Activated B cell treated with CpG ODN at 0.5 μM for 24 hours (primary cell): ENCODE data around the gene TBL1X. TPM values are rescaled to one million over a fixed set of nuclear protein-coding genes. Genes with fewer than 3 reads are reported as not detected.

Source experiments
- ATAC-seq: fragments of 200-7000 bp; cut with Tn5 transposase; one replicate; pipeline ENCODE4 v1.10.0; 2021; ENCODE audit warnings: low read depth, mild to moderate bottlenecking, moderate library complexity
- CTCF ChIA-PET: fragments of 350-600 bp; sonication (Branson Sonifier 250); formaldehyde crosslinking; loops from one replicate; lab custom pipeline; 2021; ENCODE audit warnings: antibody characterized with exemption; lab: Charles Lee
- POLR2A ChIA-PET: fragments of 350-600 bp; sonication (Branson Sonifier 250); formaldehyde crosslinking; loops from one replicate; lab custom pipeline; 2021; ENCODE audit warnings: antibody characterized with exemption; lab: Charles Lee
- DNase-seq: peaks from one replicate; pipeline ENCODE4 v3.0.0; 2022
- H3K27ac Mint-ChIP-seq: one replicate; pipeline ENCODE4 v1.8.0; 2020; ENCODE audit warnings: mixed read lengths
- H3K27me3 Mint-ChIP-seq: one replicate; pipeline ENCODE4 v1.8.0; 2021; ENCODE audit warnings: mixed read lengths
- H3K36me3 Mint-ChIP-seq: one replicate; pipeline ENCODE4 v1.8.0; 2021; ENCODE audit warnings: low read depth, mixed read lengths
- H3K4me1 Mint-ChIP-seq: one replicate; pipeline ENCODE4 v1.8.0; 2021; ENCODE audit warnings: mixed read lengths
- H3K4me3 Mint-ChIP-seq: one replicate; pipeline ENCODE4 v1.8.0; 2020; ENCODE audit warnings: mild to moderate bottlenecking, mixed read lengths
- H3K9me3 Mint-ChIP-seq: one replicate; pipeline ENCODE4 v1.8.0; 2020; ENCODE audit warnings: mixed read lengths
- intact Hi-C: fragments of 100-400 bp; cut with micrococcal nuclease; formaldehyde crosslinking; loops from one replicate; pipeline ENCODE4 v1.15.1; 2024
- total RNA-seq: library from RNA; stranded (reverse); gene quantifications from 2 replicates; pipeline ENCODE4 v1.2.3, GENCODE V29; 2022
- TF ChIP-seq, protein P1 (sequence below): fragments of 200-600 bp; IDR thresholded peaks from one replicate; pipeline ENCODE4 v1.8.0; 2022; ENCODE audit warnings: antibody characterized with exemption, mild to moderate bottlenecking

TBL1X gene
- total RNA-seq, 1 donor from 2014 or later: 38.5 TPM

GRCh38 chrX:9646471-9647224 lies 181.8 kb downstream of the TBL1X start:
- ATAC-seq: no peak
- intact Hi-C loops: no loop called here
- ChIA-PET POLR2A (no interaction called here), CTCF (no interaction called here)
- Mint-ChIP-seq H3K36me3 (peaks cover 7% of the 10 kb centered on the region), H3K27me3 (no peaks in the 10 kb centered on the region), H3K27ac (no peak overlapping the region), H3K9me3 (no peaks in the 10 kb centered on the region), H3K4me3 (no peak overlapping the region), H3K4me1 (peaks cover 30% of the 10 kb centered on the region)
- TF ChIP-seq, protein P1, sequence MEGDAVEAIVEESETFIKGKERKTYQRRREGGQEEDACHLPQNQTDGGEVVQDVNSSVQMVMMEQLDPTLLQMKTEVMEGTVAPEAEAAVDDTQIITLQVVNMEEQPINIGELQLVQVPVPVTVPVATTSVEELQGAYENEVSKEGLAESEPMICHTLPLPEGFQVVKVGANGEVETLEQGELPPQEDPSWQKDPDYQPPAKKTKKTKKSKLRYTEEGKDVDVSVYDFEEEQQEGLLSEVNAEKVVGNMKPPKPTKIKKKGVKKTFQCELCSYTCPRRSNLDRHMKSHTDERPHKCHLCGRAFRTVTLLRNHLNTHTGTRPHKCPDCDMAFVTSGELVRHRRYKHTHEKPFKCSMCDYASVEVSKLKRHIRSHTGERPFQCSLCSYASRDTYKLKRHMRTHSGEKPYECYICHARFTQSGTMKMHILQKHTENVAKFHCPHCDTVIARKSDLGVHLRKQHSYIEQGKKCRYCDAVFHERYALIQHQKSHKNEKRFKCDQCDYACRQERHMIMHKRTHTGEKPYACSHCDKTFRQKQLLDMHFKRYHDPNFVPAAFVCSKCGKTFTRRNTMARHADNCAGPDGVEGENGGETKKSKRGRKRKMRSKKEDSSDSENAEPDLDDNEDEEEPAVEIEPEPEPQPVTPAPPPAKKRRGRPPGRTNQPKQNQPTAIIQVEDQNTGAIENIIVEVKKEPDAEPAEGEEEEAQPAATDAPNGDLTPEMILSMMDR: no peak
- DNase-seq: no peak

DNA sequence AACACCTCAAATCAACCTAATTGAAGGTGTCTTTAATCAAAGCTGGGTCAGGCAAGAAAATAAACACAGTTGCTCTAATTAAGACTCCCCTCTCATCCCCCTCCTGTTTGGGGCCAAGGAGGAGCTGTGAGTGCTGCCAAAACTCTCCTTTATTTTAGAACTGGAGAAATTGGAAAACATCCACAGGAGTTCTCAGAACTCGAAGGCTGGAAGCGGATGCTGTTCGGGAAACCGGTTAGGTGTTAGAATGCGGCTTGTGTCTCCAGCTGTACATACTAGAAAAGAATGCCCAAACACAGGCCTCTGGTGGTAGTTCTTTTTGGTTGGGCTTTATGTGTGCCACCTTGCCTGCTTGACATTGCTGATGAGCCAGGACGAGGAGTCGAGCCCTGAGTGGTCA lies 182.6 kb downstream of the TBL1X start:
- intact Hi-C loops: no loop called here
- no peak for ATAC-seq
- peaks cover 7% of the 10 kb centered on the region for H3K36me3 Mint-ChIP-seq
- CTCF ChIA-PET: no interaction called here
- POLR2A ChIA-PET: interaction anchor here (0.5 kb wide), 1 partner anchor 306 kb away, joined by 4 read pairs; no protein-coding TSS in a partner anchor
- DNase-seq: no peak
- no peak overlapping the region for H3K27ac Mint-ChIP-seq
- no peak overlapping the region for H3K4me3 Mint-ChIP-seq
- H3K4me1 Mint-ChIP-seq: peaks cover 24% of the 10 kb centered on the region
- H3K9me3 Mint-ChIP-seq: no peaks in the 10 kb centered on the region
- TF ChIP-seq, protein P1: no peak
- no peaks in the 10 kb centered on the region for H3K27me3 Mint-ChIP-seq

DNA sequence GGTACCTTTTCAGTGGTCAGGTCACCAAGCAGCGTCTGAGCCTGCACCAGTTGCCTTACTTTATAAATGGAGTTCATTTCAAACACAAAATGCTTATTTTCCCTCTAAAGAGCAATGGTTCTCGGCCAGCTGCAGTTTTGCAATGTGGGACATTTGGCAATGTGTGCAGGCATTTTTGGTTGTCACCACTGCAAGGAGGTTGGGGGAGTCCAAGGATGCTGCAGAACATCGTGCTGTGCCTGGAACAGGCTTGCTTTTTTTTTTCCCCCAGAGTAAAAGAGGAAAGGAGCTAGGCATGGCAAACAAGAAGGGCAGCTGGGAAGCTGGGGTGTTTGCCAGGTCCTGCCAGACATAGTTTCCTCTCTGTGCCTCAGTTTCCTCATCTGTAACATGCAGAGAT lies 185.2 kb downstream of the TBL1X start:
- Mint-ChIP-seq H3K36me3 (peaks cover 20% of the 10 kb centered on the region), H3K9me3 (no peaks in the 10 kb centered on the region), H3K4me1 (peaks cover 6% of the 10 kb centered on the region), H3K27ac (no peak overlapping the region), H3K4me3 (no peak overlapping the region), H3K27me3 (no peaks in the 10 kb centered on the region)
- intact Hi-C loops: no loop called here
- TF ChIP-seq, protein P1: no peak
- ChIA-PET POLR2A (no interaction called here), CTCF (no interaction called here)
- ATAC-seq: no peak
- no peak for DNase-seq

DNA sequence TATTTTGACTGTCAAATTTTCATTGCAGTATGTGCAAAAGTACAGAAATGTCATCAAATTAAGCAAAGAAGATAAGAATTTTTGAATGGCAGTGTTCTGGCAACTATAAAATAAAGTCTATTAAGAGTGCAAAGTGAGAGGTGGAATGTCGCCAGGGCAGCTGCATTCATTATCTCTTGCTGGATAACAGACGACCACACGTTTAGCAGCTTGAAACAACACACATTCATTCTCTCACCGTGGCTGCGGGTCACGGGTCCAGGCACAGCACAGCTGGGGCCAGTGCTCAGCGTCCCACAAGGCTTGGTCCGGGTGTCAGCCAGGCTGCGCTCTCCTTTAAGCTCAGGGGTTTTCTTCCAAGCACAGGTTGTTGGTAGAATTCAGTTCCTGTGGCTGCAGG lies 186.9 kb downstream of the TBL1X start:
- intact Hi-C loops: no loop called here
- ATAC-seq: no peak

DNA sequence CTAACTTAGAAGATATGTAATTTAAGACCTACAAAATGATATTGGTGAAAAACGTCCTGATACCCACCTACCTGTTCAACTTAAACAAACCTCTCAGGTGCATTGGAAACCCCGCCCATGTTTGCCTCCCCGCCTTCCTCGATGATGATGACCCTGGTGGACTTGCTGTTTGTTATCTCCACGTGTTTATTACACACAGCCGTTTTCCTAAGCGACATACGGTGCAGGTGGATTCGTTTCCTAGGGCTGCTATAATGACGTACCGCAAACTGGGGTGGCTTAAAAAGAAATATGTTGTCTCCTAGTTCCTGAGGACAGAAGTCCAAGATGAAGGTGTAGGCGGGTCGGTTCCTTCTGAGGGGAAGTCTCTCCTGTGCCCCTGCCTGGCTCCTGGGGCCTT lies 190.1 kb downstream of the TBL1X start:
- ATAC-seq (no peak), DNase-seq (no peak)
- peaks cover 3% of the 10 kb centered on the region for H3K9me3 Mint-ChIP-seq
- no peaks in the 10 kb centered on the region for H3K27me3 Mint-ChIP-seq
- intact Hi-C loops: loop anchor here (5.0 kb wide), 1 partner anchor 313 kb away; no protein-coding TSS in a partner anchor
- POLR2A ChIA-PET: no interaction called here
- CTCF ChIA-PET: no interaction called here
- H3K27ac Mint-ChIP-seq: no peak overlapping the region
- no peak overlapping the region for H3K4me3 Mint-ChIP-seq
- TF ChIP-seq, protein P1: no peak
- H3K4me1 Mint-ChIP-seq: peaks cover 21% of the 10 kb centered on the region
- H3K36me3 Mint-ChIP-seq: peaks cover 47% of the 10 kb centered on the region

More for the DNA sequence above, 186.9 kb downstream of the TBL1X start:
- CTCF ChIA-PET: no interaction called here
- Mint-ChIP-seq H3K4me1 (peaks cover 14% of the 10 kb centered on the region), H3K27ac (no peak overlapping the region), H3K4me3 (no peak overlapping the region), H3K36me3 (peaks cover 24% of the 10 kb centered on the region), H3K9me3 (no peaks in the 10 kb centered on the region), H3K27me3 (no peaks in the 10 kb centered on the region)
- TF ChIP-seq, protein P1: no peak
- POLR2A ChIA-PET: no interaction called here
- no peak for DNase-seq
